ENCODE measurements around the gene AQP1.
A peak's percentile ranks its signal among the peaks of the same experiment; 100 is the strongest.

The AQP1 gene

DNA sequence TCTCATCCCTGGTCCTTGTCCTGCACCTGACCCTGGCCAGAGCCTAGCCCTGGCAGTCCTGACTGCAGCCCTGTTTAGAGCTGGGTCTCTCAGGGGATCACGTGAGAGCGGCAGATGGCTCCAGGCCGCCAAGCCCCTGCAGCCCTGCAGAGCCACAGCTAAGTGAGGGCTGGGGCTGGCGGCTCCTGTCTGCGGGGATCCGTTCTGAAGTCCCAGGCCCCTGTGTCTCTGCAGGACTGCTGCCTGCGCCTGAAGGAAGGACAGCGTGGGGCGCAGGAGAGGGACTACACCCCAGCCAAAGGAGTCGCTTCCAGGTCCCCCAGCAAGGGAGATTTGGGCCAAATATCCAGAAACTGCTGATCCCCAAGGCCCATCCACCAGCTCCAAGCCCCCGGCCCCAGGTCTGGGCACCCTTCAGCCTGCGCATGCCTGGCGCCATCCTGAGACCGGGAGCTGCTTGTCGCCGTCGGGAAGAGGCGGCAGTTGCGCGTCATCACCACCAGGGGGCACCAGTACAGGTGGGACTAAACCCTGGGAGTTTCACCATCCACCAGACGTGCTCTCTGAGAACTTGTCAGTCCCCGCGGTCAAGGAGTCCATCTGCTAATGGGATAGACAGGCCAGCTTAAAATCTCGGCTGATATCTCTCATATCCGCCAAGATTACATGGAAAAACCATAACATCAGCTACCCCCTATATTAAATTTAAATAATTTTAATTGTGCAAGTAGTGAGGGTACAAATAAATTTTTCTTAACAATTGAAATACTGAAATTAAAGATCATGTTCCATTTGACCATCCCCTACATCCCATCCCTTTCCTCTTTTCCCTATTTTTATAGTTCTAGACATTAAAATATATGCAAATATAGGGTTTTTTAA is 27.0 kb downstream of the AQP1 start:
- peak; percentile 81 to 92 for DNase-seq

DNA sequence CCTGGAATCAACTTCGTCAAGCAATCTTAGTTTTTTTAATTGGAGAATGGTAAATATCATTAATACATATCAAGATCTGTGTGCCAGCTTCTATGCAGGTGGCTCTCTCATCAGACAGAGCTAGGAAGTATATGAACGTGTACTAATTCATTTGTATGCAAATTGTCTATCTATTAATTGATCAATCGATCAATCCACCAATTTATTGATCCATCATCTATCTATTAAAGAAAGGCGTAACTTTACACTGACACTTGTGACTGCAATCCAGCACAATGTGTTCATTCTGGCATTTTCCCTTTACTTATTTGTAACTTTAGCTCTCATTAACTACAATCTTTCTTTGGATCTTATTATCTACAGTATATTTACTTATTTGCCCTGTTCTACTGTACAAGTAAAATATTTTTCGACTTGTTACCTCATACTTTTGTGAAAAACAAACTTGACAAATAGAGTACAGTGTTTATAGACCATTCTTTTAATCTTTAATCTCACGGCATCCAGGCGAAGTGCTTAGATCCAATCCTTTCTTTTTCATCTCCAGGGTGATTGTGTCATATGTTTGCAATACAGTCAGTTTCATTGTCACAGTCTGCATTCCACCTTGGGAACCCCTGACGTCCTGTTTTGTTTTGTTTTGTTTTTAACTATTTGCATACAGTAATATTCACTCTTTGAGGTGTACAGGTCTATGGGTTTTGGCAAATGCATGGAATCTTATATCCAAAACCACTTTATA is 30.1 kb downstream of the AQP1 start:
- no peak for DNase-seq

DNA sequence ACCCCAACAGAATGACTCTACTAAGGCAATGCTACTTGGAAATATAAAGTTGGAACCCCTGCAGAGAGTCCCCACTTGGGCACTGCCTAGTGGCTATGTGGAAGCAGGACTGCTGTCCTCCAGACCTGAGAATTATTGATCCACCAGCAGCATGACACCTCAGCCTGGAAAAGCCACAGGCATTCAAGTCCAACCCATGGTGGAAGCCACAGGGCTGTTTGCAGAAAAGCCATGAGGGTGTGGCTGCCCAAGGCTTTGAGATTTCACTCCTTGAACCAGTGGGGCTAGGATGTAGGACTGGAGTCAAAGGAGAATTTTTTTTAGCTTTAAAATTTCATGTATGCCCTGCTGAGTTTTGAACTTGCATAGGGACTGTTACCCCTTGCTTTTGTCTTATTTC is 38.5 kb downstream of the AQP1 start:
- no peak for DNase-seq

DNA sequence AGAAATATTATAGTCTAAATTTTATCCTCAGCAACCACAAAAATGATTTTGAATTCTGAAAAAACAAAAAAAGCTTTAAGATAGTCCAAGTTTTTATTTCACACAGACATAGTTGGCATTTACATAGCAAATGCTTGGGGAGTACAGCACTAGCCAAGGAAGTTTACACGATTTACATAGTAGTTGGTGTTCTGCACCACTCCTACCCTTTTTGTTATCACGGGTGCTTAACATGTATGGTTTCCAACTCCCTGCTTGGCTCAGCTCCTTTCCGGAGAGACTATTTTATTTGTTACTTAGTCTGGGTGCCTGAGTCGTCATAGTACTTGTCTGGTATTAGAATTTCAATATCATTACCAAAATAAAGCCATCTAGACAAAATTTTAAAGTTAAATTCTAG is 43.3 kb downstream of the AQP1 start:
- no peak for DNase-seq

DNA sequence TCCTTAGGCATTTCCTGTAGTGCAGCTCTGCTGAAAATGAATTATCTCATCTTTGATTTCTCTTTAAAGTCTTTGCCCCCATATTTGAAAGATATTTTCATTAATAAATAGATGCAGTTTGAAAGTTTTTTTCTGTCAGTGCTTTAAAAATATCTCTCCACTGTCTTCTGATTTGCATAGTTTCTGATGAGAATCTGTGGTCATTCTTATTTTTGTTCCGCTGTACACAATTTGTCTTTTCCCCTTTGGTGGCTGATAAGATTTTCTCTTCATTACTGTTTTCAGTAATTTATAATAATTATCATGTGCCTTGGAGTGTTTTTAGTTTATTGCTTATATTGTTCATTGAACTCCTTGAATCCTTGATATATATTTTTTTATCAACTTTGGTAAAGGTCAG is 45.1 kb downstream of the AQP1 start:
- no peak for DNase-seq

DNA sequence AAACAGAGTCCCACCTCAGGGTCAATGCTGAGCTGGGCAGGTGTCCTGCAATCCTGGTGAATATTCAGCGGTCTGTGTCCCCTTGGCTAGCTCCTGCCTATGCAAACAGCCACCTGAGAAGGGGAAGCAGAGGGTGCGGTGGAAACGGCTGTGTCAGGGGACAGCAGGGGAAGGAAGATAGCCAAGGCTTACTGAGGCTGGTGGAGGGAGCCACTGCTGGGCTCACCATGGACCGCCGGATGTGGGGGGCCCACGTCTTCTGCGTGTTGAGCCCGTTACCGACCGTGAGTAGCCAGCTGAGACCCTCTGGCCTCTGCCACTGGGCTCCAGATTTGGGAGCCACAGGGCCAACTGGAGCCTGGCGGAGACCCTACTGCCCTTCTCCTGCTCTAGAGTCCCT is 52.2 kb downstream of the AQP1 start, which contains the start of gene GHRHR:
TSS of gene GHRHR (plus strand) at position 112 of the 400 bp plus-strand sequence. CDS start at position 228, 116 bp downstream.
- DNase-seq, result no peak

DNA sequence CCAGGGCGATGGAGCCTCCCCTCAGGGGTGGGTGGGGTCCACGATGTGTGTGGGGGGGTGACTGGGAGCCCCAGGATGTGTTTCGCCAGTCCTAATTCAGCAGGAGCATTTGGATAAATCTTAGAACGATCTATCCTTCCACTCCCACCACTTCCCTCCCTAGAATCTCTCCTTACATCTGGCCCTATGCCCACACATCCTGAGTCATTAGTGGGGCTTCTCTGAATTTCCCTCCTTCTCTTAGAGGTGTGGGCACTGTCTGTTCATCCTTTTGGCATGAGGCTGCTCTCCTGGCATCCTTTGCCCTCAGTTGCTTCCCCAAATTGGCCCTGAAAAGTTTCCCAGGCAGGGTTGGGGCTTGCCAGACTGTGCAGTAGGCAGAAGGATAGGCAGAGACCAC is 53.7 kb downstream of the AQP1 start:
- DNase-seq, result no peak

DNA sequence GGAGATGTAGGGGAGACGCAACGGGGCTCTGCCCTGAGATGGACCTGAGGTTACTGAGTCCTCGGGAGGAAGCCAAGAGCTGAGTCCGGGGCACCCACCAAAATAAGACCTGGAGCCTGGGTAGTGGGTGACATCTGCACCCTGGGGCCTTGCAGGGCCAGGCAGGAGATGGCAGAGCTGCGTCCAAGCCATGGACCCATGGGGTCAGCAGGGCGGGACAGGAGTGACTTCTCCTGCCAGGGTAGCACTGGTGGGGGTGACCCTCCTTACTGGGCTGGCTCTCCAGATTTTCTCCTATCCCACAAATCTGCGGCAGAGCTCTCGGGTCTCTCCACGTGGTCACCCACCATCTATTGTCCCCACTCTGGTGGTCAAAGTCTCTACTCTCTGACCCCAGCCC is 54.2 kb downstream of the AQP1 start:
- DNase-seq, result no peak

DNA sequence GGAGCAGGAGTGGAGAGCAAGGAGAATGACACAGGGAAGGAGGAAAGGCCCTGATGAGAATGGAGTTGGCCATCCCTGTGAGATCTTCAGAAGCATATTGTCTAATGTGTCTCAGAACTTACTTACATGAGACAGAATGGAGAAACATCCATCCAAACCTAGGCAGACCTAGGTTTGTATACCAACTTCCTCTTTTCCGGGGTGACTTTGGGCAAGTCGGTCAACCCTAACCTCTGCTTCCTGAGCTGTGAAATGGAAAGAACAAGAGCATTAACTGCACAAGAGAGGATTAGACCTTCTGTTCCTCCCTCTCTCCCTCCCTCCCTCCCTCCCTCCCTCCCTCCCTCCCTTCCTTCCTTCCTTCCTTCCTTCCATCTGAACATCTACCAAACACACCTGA is 56.6 kb downstream of the AQP1 start:
- no peak for DNase-seq

DNA sequence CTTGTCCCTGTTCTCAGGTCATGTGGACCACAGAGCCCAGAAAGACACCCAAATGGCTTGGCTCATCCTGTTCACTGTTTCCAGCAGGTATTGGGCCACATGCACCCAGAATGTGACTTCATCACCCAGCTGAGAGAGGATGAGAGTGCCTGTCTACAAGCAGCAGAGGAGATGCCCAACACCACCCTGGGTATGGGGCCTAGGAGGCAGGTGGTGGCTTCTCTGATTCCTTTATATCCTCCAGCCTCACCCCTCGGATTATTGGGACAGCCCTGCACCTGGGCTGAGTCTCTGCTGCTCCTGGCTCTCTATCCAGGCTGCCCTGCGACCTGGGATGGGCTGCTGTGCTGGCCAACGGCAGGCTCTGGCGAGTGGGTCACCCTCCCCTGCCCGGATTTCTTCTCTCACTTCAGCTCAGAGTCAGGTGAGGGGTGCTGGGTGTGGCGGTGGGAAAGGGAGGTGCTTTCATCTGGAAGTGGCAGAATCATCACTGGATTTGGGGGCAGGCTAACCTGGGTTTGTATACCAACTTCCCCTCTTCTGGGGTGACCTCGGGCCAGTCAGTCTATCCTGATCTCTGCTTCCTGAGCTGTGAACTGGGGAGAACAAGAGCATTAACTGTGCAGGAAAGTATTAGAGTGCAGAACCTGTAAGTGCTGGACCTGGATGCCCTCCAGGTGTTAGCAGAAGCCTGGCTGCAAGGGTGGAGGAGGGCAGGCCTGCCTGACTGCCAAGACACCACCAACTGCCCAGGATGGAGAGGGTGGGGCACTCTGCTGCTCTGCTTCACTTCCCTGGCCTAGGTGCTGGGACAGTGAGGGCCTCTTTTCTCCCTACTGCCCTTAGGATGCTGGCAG is 57.3 kb downstream of the AQP1 start:
- no peak for DNase-seq

DNA sequence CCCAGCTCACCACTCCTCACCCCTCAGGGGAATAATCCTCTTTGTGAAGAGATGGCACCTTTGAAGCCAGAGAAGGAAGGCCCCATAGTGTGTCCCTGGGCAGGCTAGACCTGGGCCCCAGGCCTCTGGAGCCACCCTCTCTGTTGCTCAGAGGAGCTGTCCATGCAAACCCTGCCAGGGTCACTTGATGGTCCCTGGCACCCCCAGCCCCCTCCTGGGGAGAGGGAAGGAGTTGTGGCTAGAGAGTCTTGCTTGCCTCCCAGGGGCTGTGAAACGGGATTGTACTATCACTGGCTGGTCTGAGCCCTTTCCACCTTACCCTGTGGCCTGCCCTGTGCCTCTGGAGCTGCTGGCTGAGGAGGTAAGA is 57.9 kb downstream of the AQP1 start:
- DNase-seq, result no peak

DNA sequence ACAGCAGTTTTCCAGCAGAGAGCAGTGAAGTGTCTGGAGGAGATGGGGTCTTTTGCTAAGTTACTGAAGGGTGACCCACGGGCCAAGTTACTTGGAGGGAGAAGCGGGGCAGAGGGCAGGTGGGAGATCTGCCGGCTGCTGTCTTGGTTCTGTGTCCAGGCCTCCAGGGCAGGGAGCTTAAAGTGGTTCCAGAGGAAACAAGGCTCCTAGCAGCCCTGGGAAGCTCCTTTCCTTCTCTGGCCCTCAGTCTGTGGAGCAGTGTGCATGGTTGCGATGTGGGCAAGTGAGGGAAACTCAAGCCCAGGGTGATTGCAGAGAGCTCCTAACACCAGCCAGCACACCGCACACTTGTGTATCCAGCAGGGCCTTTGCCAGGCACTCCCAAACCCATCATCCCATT is 58.4 kb downstream of the AQP1 start:
- DNase-seq, result no peak

DNA sequence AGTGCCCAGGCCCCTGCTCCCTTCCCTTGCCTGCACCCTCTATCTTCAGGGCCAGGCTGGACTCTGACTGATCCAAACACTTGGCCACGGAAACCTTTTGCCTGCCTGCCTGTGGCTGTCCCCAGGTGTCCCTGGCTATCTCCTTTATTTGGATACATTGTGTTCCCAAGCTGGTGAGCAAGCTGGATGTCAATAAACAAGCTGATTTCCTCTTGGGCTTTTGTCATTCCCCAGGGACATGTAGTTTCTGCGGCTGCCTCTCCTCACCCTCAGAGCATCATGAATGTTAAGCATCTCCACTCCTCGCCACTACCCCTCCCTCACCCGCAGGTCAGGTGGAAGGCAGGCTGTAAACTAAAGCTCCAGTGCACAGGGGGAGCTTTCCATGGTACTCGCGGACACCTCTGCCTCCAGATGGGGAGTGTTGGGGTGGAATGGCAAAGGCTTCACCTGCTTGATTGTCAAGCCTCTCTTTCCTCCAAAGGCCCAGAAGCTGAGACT is 59.0 kb downstream of the AQP1 start:
- DNase-seq, result peak; percentile 95

DNA sequence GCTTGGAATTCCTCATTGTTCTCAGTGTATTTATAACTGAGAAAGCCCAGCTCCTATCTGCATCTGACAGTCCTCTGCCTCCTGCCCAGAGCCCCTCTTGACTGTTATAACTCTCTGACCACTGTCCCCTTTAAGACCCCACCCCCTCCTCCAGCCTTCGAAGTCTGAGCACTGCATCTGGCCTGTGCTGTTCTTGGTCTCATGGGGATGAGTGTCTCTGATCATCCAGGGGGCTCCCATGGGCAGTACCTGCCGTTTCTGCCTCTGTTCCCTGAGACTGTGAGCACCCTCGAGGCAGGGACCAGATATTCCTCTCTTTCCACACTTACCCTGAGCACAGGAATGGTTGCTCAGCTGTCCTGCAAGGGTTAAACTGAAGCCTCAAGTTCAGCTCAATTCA is 59.8 kb downstream of the AQP1 start:
- DNase-seq, result no peak

DNA sequence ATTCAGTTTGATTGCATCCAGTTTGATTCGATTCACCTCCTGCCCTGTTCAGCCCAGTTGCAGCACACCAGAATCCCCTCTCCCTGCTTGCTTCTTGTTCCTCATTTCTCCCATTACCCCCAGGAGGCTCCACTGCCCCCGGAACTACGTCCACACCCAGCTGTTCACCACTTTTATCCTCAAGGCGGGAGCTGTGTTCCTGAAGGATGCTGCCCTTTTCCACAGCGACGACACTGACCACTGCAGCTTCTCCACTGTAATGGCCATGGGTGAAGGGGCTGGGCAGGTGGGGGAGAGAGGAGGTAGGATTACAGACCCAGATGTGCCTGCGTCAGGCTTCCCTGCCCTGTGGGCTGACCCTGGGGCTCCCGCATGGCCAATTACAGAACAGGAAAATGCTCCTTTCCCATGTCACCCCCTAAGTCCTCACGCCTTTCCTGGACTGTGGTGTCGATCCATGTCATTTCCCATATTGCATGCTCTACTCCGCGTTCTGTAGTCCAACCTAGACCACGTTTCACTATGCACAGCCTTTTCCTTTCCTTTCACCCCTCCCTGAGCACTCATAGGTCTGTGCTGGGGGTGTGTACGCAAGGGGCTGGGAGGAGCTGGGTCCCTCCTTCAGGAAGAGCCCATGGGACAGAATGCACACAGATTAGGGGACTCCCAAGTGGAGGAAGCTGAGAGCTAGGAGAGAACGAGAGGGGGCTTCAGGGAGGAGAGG is 60.3 kb downstream of the AQP1 start:
- no peak for DNase-seq

DNA sequence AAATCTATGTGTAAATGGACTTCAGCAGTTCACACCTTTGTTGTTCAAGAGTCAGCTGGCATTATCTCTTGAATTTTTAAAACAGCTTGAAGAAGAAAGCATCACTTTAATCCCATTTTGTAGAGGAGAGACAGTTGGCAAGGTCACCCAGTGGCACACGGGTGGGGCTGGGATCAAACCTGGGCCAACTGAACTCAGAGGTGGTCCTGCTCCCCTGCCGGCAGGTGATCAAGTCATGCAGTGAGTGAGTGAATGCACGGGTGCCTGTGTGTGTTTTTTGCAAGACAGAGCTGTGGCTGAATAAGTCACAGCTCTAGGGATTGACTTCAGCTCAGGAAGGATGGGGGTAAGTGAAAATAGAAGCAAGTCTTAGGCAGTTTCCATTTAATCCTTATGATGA is 61.6 kb downstream of the AQP1 start:
- no peak for DNase-seq

DNA sequence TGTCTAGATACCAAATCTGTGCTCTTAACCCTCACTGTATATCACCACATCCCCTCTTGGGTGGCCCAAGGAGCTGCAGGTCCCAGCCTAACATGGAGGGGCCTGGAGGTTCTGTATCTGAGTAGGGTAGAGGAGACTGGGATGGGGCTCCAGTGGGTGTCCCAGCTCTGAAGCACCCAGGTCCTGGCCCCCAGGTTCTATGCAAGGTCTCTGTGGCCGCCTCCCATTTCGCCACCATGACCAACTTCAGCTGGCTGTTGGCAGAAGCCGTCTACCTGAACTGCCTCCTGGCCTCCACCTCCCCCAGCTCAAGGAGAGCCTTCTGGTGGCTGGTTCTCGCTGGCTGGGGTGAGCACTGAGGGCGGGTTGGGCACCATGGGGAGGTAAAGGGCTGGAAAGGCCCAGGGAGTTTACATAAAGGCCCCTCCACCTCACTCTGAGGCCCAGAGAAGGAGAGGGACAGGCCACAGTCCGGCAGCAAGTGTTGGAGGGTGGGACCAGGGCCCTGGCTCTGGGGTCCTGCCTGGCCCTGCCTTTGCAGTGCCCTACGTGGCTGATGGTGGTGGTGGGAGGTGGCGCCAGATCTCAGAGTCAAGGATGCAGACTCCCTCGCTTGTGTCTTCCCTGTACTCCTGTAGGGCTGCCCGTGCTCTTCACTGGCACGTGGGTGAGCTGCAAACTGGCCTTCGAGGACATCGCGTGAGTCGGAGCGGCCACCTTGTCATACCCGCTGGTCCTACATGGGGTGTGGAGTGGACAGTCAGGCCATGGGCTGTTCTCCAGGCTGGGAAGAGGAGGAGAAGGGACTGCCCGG is 62.3 kb downstream of the AQP1 start:
- no peak for DNase-seq

DNA sequence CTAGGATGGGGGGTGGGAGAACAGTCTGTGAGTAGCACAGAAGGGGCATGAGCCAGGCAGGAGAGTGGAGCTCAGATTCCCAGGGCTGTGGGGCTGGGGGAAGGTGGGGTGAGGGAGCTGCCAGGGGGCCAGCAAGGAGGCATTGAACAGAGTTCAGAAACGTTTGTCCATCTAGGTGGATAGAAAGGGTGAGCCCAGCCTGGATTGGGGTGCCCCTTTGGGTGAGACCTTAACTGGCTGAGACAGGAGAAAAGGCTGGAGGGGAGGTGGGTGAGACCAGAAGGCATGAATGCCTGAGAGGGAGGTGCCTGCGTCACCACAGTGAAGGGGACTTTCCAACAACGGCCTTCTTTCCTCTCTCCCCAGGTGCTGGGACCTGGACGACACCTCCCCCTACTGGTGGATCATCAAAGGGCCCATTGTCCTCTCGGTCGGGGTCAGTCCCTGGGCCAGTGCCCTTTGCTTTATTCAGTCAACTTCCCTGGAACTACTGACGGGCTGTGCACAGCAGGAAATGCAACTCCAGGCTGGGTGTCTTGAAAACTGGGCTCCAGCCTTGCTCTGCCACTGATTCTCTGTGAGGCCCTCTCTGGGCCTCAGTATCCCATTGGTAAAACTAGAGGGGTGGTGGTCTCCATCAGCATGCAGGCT is 63.1 kb downstream of the AQP1 start:
- peak; percentile 53 to 90 for DNase-seq
